SH-SY5Y (cell line): ENCODE data around the gene PGS1.

Source experiments
- GATA2 ChIP-seq: IDR thresholded peaks from 2 replicates; pipeline ENCODE4 v1.6.1; 2011; ENCODE audit warnings: mild to moderate bottlenecking, low read depth, low read length
- GATA3 ChIP-seq: IDR thresholded peaks from 2 replicates; pipeline ENCODE4 v1.6.1; 2011; ENCODE audit warnings: low read depth, mild to moderate bottlenecking, low read length, moderate library complexity

PGS1 gene

DNA sequence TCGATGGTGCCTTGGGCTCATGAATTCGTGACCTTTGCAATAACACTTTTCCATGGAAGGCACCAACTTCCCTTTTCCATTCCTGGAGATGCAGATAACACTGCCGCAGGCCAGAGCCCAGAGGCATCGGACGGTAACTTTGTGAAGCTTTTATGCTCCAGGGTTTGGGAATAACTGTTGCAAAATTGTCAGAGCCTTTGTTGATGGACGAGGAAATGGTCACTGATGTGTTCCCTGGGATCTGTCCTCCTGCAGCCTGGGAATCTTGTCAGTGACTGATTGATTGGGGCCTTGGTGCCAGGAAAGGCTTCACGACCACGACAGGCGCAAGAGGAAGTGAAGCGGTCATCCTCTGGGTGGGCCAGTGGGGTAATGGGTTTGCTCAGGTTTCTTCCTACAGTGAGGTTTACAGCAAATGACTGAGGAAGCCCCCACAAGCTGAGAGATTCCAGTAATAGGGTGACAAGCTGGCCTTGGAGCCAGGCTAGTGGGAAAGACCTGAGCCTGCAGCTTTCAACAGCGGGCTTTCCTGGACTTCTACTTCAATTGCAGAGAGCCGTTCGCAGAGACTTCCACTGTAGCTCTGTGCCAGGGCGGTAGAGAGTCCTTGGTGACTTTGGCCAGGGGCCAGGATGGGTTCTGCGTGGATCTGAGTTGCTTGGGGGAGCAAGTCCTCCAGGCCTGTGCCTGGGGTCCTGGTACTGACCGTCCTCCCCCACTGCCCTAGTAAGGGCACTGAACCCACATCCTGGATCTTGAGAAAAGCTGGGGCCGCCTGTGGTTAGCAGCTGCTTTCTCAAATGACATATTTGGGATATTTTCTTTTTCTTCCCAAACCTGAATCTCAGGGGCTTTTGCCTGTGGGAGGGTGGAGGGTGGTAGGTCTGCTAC, 37.6 kb downstream of the PGS1 start:
- TF ChIP-seq GATA3 (no peak), GATA2 (no peak)

DNA sequence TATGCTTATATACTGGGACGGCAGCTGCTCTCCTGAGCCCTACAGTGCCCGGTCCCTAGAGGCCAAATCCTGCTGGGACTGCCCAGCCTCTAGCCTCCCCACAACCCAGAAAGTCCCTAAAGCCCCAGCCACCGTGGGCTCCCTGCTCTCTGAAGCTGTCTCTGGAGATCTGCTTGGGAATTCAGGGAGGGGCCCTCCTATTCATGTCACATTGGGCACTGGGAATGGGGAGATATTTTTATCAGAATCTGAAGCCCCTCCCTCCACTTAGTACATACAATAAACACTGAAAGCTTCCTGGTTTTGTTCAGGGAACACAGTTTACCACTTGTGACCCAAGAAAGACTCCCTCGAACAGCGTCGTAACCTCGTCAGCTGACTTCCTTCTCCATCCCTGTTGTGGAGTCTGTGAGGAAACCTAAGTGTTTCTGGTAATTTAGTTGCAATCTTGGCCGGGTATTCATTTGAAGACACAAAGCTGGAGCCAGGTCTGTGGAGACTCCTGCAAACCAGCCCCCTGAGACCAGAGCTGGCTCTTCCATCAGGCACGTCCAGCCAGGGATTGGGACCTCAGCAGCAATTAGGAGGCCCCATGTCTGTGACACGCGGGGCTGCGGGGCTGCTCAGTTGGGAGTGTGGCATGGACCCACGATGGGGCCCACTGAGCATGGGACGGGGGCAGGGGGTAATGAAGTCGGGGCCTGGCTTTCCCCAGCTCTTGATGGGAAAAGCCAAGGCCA, 38.5 kb downstream of the PGS1 start:
- TF ChIP-seq GATA2 (no peak), GATA3 (no peak)

DNA sequence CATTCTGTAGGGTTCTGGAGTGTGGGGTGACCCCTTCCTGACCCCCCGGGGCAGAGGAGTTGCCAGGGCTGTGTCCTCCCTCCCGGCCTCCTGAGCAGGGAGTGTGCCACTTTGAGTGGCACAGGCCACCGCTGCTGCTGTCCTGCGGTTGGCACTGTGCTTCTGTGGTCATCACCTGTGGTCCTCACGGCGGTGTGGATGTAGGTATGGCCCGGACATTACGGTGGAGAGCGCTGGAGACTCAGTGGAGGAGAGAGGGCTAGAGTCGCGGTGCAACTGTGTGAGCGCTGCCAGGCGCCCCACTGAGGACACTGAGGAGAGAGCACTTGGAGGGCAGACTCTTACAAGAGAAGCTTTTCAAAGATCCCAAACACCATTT, 39.1 kb downstream of the PGS1 start:
- TF ChIP-seq GATA3 (no peak), GATA2 (no peak)

DNA sequence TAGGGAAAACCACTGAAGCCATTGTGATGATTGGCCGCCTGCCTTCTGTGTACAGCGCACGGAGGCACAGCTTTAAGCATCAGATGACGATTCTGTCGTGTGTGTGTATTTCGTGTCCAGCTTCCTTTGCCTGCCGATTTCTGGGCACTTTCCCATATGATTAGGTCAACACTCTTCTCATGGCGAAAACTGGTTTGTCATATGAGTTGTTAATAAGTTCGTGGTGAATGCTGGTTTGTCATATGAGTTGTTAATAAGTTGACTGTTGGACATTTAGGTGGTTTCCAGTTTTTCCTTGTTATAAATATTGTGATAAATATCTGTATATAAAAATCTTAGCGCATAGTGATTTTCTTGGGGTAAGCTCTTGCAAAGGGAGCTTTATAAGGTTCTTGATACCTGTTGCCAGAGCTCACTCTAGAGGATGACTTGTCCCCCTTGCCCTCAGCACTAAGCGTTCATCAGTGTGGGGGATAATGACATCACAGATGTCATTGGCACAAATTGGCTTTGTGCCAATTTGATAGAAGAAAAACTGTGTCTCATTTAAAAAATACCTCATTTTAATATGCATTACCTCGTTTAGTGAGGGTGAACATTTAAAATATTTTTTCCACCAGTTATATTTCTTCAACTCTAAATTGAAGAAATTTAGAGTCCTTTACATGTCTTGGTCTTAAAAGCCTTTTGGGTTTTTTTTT, 40.0 kb downstream of the PGS1 start:
- TF ChIP-seq GATA2 (no peak), GATA3 (no peak)

DNA sequence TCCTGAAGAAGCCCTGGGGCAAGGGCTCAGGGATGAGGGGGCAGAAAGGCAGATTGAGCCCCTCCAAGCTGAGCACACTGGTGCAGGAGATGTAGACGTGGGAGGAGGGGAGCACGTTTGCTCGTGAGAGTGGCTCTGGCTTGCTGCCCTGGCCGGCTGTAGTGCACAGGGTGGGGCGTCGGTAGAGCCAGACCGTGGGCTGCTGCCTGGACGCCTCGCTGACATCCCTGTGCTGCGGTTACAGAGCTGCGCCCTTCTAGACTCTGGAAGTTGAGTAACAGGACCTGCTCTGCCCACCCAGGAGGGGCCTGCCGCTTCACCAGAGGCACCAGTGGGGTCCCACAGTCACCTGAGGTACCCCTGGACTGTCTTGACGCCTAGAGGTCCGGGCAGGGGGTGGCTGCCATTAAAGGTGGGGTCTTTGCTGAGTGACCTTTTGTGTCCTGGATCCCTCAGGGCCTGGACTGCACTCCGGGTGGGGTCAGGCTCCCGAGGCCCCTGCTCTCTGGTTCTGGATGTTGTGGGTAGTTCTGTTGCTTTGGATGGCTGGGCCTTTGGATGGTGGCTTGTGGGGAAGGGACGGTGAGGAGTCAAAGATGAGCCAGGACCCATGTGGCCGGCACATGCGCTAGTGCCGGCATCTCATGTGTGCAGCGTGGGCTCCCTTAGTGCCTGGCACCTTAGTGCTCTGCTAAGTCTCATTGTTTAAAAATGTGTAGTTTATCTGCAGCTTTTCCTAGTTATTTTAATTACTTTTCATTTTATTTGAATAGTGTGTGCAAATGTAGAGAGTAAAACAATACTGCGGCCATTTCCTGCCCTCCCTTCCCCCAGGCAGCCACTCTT, 41.7 kb downstream of the PGS1 start:
- TF ChIP-seq GATA2: no peak
- no peak for TF ChIP-seq GATA3

DNA sequence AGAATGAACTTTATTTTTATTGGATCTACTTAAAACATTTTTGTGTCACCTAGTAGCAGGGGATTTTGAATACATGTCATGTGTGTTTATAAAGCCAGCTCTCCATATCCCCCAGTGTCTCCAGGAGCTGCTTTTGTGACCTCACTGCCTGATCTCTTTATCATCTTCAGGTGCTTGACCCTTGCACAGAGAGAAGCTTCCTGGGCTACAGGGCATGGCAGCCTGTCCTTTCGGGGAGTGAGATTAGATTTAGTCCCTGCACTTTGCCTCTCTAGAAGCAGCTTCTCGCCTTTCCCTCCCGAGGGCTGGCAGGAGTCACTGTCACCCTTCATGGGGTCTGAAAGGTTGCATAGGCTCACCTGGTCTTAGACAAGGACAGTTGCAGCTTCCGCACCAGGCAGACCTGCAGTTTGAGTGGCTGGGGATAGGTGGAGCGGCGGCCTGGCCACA, 42.7 kb downstream of the PGS1 start:
- no peak for TF ChIP-seq GATA3
- no peak for TF ChIP-seq GATA2

DNA sequence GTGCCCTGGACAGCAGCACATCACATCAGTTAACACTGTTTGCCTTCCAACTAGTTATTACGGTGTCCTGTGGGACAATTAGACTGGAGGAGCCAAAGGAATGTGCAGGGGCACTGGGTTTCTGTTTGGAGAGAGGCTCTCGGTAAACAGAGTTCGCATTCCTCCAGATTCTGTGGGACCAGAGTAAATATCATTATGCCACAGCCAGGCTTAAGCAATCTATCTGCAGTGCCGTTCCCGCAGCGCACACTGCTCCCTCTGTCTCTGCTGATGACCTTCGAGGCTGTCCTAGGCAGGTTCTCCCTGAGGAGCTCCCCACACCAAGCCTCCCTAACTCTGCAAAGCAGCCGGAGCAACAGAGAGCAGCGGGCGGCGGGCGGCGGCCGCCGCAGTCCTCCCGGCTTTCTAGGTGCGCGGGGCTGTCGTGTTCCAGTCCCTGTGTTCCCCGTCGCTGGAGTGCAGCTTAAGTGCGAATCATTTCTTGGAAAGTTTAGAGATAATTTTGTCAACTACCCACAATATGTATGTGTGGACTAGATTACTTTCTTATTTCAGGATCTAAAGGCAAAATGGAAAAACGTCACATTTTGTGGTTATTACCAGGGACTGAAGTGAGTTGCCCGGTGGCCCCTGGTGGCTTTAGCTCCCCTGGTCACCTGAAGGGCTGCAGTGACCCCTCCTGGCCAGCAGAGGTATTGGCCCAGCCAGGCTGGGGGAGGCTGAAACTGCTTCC, 43.3 kb downstream of the PGS1 start:
- no peak for TF ChIP-seq GATA2
- TF ChIP-seq GATA3: no peak

DNA sequence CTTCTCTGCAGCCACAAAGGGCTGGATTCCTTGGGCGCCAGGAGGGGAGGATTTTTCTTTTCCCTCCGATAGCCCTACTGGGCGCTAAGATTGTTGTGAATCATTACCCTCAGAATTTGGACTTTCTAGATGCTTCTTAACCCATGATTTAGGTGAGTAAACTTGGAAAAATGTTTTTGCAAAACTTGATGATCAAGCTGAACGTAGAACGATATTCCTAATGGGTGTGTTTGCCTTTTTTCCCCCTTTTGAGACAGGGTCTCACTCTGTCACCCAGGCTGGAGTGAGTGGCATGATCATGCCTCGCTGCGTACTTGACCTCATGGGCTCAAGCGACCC, 43.8 kb downstream of the PGS1 start:
- no peak for TF ChIP-seq GATA3
- TF ChIP-seq GATA2: no peak

DNA sequence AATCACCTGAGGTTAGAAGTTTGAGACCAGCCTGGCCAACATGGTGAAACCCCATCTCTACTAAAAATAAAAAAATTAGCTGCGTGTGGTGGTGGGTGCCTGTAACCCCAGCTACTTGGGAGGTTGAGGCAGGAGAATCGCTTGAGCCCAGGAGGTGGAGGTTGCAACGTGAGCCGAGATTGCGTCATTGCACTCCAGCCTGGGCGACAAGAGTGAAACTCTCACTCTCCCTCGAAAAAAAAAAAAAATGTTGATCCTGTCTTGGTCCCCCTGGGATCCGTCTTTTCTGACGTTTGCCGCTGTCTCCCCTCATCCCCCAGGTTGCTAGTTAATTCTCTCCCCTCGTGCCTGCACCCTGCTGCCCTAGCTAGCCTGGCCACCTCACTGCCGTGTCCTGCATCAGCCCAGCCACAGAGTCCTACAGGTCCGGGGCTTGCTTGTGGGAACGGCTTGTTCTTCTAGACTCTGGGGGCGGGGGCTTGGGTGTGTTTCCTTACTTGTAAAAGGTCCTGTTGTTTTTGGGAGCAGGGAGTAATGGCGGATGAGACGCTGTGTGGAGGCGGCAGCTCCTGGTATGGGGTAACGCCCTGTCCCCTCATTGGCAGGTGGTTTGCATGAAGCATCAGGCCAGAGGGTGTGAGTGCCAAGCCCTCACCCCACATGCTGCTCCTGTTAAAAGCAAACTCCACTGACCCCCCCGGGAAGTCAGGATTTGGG, 44.6 kb downstream of the PGS1 start:
- TF ChIP-seq GATA3 (no peak), GATA2 (no peak)

DNA sequence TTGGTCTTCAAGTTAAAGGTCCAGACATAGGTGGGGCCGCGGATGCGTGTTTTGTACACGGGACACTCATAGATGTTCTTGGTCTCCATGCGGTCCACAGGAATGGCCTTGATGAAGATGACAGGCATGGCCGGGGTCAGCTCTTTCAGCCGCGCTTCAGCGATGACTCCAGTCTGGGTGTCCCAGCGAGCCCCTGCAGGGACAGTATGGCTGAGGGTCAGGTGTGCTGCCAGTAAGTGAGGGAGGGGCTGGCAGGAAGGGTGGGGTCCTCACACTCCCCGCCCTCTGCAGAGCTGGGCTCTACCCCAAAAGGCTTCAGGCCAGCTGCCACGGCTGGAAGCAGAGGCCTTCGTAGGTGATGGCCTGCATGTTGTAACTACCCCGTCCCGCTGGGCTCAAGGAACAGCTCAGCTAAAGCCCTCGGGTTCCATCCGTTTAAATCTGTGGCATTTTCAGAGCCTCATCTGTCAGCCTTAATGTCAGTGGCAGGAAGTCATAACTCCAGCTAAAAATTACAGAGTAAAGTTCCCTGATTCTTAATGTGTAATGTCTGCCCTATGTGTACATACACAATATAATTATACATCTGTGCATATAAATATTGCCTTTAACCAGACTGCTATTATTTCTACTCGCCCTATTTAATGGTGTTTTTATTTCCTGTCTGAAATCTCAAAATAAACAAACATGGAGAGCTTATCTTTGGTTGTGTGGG, 45.7 kb downstream of the PGS1 start:
- no peak for TF ChIP-seq GATA2
- no peak for TF ChIP-seq GATA3

DNA sequence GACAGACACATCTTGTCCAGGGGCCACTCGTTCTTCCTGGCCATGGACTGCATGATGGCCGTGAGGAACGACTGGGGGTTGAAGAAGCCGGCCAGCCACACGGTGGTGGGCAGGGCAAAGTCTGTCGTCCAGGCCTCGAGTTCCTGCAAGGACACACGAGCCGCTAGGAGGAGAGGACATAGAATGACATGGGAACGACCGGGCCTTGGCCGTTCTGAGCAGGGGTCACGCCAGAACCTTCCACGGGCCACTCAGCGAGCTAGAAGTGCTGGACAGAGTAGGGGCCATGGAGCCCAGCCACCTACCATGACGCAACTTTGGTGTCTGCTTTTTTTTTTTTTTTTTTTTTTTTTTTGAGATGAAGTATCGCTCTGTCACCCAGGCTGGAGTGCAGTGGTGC, 47.0 kb downstream of the PGS1 start:
- no peak for TF ChIP-seq GATA2
- TF ChIP-seq GATA3: no peak
